ENCODE results near the gene TM4SF20.

Gene TM4SF20

GRCh38 chr2:227317834-227318233 lies 61.3 kb downstream of the TM4SF20 start:
- DNase-seq = no peak

DNA sequence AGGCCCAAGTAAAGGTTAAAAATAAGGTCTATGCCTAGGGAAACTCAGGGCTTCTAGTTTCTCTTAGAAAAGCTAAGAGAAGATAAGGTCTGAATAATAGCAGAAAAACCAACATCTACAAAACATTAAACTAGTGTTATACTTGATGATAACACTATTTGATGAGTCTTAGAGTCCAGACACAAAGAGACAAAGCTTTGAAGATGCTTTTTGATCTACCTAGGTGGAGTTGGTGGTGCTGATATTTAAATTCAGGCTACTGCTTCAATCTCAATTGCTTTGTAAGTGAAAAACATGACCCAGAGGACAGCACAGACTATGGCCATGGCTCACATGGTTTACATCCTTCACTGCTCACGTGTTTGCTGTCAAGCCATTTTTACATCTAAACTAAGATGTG lies 65.8 kb downstream of the TM4SF20 start:
- DNase-seq = no peak

- DNase-seq = no peak
Observed at GRCh38 chr2:227312579-227312978, 66.5 kb downstream of the TM4SF20 start.

All from KG1 (cell line).